NCI-H524 (cell line): Measurements from ENCODE around the gene MCM9.

Experiments used
- DNase-seq, 2 experiments: peaks; one replicate each; lab custom pipeline; 2025; lab: John Stamatoyannopoulos, UW

The MCM9 gene

GRCh38 chr6:118864341-118865099 lies 70.4 kb downstream of the MCM9 start:
- no peak for DNase-seq

GRCh38 chr6:118862443-118862842 lies 72.5 kb downstream of the MCM9 start:
- DNase-seq = no peak

- no peak for DNase-seq
These were observed 74.1 kb downstream of the MCM9 start for GRCh38 chr6:118860880-118861279.

- no peak for DNase-seq
These were observed 74.6 kb downstream of the MCM9 start for GRCh38 chr6:118860363-118860762.

GRCh38 chr6:118859517-118860064 lies 75.4 kb downstream of the MCM9 start:
- DNase-seq = no peak

- DNase-seq = no peak
These were observed 78.7 kb downstream of the MCM9 start for GRCh38 chr6:118856301-118856700.

- DNase-seq = no peak
These were observed 81.6 kb downstream of the MCM9 start for GRCh38 chr6:118853408-118853807.

- no peak for DNase-seq
These were observed 90.0 kb downstream of the MCM9 start for GRCh38 chr6:118844915-118845314.

GRCh38 chr6:118843685-118844390 lies 91.1 kb downstream of the MCM9 start:
- no peak for DNase-seq

GRCh38 chr6:118830691-118831090 lies 104.3 kb downstream of the MCM9 start:
- DNase-seq = no peak

- no peak for DNase-seq
These were observed 105.0 kb downstream of the MCM9 start for GRCh38 chr6:118829817-118830478.

GRCh38 chr6:118826096-118826495 lies 108.9 kb downstream of the MCM9 start:
- no peak for DNase-seq

GRCh38 chr6:118825661-118826060 lies 109.3 kb downstream of the MCM9 start:
- no peak for DNase-seq

GRCh38 chr6:118815495-118815894 lies 119.5 kb downstream of the MCM9 start:
- DNase-seq = no peak

- no peak for DNase-seq
These were observed 121.2 kb downstream of the MCM9 start for GRCh38 chr6:118813775-118814174.

GRCh38 chr6:118812970-118813369 lies 122.0 kb downstream of the MCM9 start:
- DNase-seq = no peak

GRCh38 chr6:118810420-118811027 lies 124.4 kb downstream of the MCM9 start:
- no peak for DNase-seq

- DNase-seq = no peak
These were observed 125.9 kb downstream of the MCM9 start for GRCh38 chr6:118808793-118809638.

GRCh38 chr6:118804091-118804490 lies 130.9 kb downstream of the MCM9 start:
- DNase-seq = no peak

GRCh38 chr6:118801257-118801656 lies 133.7 kb downstream of the MCM9 start:
- DNase-seq = no peak

GRCh38 chr6:118800394-118801071 lies 134.4 kb downstream of the MCM9 start:
- DNase-seq = peak; percentile 73 to 90
